BJ (cell line): ENCODE results near the gene GSKIP. TPM values are rescaled to one million over a fixed set of nuclear protein-coding genes. Genes with fewer than 3 reads are reported as not detected.
A peak's percentile ranks its signal among the peaks of the same experiment; 100 is the strongest.

Source experiments
- CTCF ChIA-PET: fragments of 350-600 bp; formaldehyde crosslinking; extraction: SDS; loops from one replicate; lab custom pipeline; 2021; ENCODE audit warnings: antibody characterized with exemption, inconsistent platforms; lab: Yijun Ruan, JAX
- POLR2A ChIA-PET: fragments of 300-600 bp; sonication (Branson Sonifier 250); formaldehyde crosslinking; extraction: SDS; loops from one replicate; lab custom pipeline; 2021; ENCODE audit warnings: antibody characterized with exemption; lab: Charles Lee
- DNase-seq: peaks from one replicate; pipeline ENCODE4 v3.0.0-alpha.2; 2011; ENCODE audit warnings: low read depth
- H3K27me3 ChIP-seq: 2 replicates; pipeline ENCODE4 v1.6.0; 2011; ENCODE audit warnings: low read length; ENCODE audit not compliant: control insufficient read depth, insufficient read depth
- H3K36me3 ChIP-seq: 2 replicates; pipeline ENCODE4 v1.5.1; 2011; ENCODE audit warnings: low read length; ENCODE audit not compliant: control insufficient read depth, insufficient read depth
- H3K4me3 ChIP-seq: 2 replicates; pipeline ENCODE4 v1.5.1; 2011; ENCODE audit warnings: low read depth, mild to moderate bottlenecking, control low read depth, low read length
- polyA plus RNA-seq: library from polyadenylated mRNA; depleted of rRNA; stranded (reverse); fragments of >200 nt; gene quantifications from 2 replicates; pipeline ENCODE4 v1.2.3, GENCODE V29; 2011
- TF ChIP-seq, protein P1 (sequence below): IDR thresholded peaks from 2 replicates; pipeline ENCODE4 v1.5.1; 2011; ENCODE audit warnings: low read depth, mild to moderate bottlenecking, control low read depth, inconsistent platforms, low read length, moderate library complexity; ENCODE audit not compliant: insufficient read depth

The GSKIP gene
- polyA plus RNA-seq, 1 experiment: 14.7 TPM

DNA sequence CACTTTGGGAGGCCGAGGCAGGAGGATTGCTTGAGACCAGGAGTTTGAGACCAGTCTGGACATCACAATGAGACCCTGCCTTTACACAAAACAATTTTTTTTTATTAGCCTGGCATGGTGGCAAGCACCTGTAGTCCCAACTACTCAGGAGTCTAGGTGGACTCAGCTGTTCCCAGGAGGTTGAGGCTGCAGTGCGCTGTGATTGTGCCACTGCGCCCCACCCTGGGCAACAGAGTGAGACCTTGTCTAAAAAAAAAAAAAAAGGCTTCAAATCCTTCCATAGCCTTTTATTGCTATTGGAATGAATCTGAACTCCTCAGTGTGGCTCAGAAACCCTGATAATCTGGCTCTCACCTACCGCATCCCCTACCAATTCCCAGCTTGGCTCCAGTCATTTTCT, 54.7 kb downstream of the GSKIP start:
- no peak for DNase-seq
- Histone ChIP-seq H3K36me3 (no peaks in the 10 kb centered on the region), H3K4me3 (no peak overlapping the region), H3K27me3 (no peaks in the 10 kb centered on the region)
- POLR2A ChIA-PET: no interaction called here
- TF ChIP-seq, protein P1, sequence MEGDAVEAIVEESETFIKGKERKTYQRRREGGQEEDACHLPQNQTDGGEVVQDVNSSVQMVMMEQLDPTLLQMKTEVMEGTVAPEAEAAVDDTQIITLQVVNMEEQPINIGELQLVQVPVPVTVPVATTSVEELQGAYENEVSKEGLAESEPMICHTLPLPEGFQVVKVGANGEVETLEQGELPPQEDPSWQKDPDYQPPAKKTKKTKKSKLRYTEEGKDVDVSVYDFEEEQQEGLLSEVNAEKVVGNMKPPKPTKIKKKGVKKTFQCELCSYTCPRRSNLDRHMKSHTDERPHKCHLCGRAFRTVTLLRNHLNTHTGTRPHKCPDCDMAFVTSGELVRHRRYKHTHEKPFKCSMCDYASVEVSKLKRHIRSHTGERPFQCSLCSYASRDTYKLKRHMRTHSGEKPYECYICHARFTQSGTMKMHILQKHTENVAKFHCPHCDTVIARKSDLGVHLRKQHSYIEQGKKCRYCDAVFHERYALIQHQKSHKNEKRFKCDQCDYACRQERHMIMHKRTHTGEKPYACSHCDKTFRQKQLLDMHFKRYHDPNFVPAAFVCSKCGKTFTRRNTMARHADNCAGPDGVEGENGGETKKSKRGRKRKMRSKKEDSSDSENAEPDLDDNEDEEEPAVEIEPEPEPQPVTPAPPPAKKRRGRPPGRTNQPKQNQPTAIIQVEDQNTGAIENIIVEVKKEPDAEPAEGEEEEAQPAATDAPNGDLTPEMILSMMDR: no peak
- CTCF ChIA-PET: no interaction called here

DNA sequence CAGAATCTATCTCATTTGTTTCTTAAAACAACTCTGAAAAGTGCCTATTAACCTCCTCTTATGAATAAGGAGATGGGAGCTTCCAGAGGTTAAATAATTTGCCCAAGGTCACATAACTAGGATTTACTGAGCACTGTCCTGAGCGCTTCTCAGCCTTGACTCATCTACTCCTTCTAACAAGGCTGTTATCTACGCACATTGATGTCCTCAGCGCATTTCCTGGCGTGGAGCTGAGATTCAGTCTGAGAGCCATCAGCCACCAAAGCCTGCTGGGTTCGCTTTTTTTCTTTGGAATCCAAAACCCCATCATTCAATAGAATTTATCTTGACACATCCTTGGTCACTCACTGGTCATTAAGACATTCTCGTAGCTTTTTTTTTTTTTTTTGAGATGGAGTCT, 57.9 kb downstream of the GSKIP start:
- ChIA-PET CTCF (interaction anchor here (1.2 to 1.9 kb wide), 4 partner anchors 130 to 423 kb away, joined by 3 to 6 read pairs (median 4); no protein-coding TSS in a partner anchor), POLR2A (no interaction called here)
- TF ChIP-seq, protein P1: no peak

DNA sequence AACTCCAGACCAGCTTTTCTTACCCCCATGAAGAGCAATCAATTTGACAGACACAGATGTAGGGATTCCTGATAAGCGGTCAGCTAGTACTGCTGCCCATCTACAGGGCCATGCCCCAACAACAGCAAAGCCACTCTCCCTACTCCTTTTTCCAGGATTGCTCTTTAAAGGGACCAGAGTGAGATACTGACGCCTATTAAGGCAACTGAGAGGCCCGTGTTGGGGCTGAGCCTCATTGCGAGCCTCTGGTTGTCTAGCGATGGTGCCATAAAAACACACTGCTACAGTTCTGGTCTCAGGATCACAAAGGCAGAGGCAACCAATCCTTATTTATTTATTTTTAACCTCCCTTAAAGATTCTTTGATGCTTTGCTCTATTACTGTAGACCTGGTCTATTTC, 59.7 kb downstream of the GSKIP start:
- CTCF ChIA-PET: interaction anchor here (0.7 to 2.9 kb wide), 6 partner anchors 44 to 321 kb away, joined by 3 to 22 read pairs (median 4); no protein-coding TSS in a partner anchor
- TF ChIP-seq, protein P1: no peak
- no peak overlapping the region for H3K4me3 ChIP-seq
- H3K27me3 ChIP-seq: no peaks in the 10 kb centered on the region
- no peaks in the 10 kb centered on the region for H3K36me3 ChIP-seq
- POLR2A ChIA-PET: no interaction called here
- DNase-seq: no peak

More for the DNA sequence above, 57.9 kb downstream of the GSKIP start:
- no peaks in the 10 kb centered on the region for H3K36me3 ChIP-seq
- H3K27me3 ChIP-seq: no peaks in the 10 kb centered on the region
- DNase-seq: no peak
- H3K4me3 ChIP-seq: no peak overlapping the region

DNA sequence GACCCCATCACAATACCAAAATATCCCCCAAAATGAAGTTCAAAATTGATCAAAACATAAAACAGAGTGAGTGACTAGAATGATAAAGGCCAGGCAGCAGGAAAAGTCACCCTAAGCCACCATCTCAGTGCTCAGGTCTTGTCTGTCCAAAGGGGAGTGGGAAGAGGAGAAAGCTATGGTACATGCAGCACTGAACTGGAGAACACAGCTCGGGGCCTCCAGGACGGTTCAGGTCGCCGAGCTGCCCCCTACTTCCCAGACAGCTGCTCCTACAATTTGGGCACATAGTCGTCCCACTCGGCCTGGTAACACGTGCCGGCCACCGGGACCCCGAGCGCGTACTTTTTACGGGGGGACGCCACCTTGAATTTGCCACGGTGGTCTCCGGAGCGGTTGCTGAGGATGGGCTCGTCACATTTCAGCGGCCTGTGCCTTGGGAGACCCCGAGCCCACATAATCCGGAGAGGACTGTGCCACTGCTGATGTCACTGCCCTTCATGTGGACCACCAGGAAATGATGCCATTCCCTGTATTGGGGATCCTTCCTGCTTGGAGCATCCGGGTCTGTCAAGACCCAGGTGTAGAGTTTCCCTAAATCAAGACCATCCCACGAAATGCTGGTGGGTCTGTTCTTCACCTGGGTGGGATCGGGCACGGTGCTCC, 60.3 kb downstream of the GSKIP start:
- TF ChIP-seq, protein P1: no peak
- POLR2A ChIA-PET: no interaction called here
- CTCF ChIA-PET: interaction anchor here (0.6 to 2.9 kb wide), 12 partner anchors 44 to 864 kb away, joined by 3 to 22 read pairs (median 3); no protein-coding TSS in a partner anchor
- Histone ChIP-seq H3K4me3 (peak overlapping the region; percentile 37), H3K27me3 (no peaks in the 10 kb centered on the region), H3K36me3 (no peaks in the 10 kb centered on the region)
- DNase-seq: no peak

DNA sequence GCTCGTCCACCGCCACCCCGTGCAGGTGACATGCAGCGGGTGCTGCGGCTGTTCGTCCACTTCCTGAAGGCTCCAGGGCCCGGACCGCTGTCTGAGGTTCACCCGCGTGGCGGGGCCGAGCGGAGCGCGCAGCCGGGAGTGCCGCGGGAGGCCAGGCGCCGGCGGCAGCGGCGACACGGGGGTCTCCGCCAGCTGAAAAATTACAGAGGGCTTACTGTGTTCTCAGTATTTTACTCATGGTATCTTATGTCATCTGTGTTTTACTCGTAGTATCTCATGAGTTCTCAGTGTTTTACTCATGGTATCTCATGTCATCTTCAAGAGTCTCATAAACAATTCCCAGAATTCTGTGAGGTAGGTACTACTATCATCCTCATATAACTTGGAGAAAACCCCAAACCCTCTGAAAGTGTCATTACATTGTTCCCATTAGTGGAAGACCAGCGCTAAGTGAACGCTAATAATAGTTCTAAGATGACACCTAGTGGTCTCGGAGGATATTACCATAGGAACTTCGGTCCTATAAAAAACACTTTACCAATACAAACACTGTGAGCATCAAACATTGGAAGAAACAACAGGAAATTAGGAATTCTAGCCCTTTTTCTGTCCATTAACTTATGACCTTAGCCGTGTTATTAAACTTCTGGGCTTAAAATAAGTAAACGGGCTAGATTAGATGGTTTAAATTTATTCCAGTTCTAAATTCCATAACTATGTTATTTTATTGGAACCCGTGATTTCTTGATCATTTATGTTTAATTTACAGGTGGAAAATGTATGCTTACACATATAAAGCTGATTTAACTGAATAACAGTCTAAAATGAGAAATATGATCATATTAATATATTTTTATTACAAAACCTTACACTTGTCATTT, 61.0 kb downstream of the GSKIP start:
- POLR2A ChIA-PET: no interaction called here
- H3K36me3 ChIP-seq: no peaks in the 10 kb centered on the region
- TF ChIP-seq, protein P1: peak; percentile 62
- H3K27me3 ChIP-seq: no peaks in the 10 kb centered on the region
- peak overlapping the region; percentile 37 for H3K4me3 ChIP-seq
- CTCF ChIA-PET: interaction anchor here (0.5 to 2.9 kb wide), 12 partner anchors 20 to 865 kb away, joined by 3 to 22 read pairs (median 3); no protein-coding TSS in a partner anchor
- peak; percentile 13 for DNase-seq
